Stimulated activated CD4-positive, alpha-beta T cell treated with anti-CD3 and anti-CD28 coated beads, Interleukin-12 subunit alpha, Interleukin-12 subunit beta, amount 100 ng/mL, for 24 hours (primary cell): Measurements from ENCODE around the gene LRSAM1.

Experiments
- DNase-seq, 2 experiments: peaks; one replicate each; pipeline ENCODE4 v3.0.0-alpha.2; 2020; ENCODE audit warnings: low read depth in 2 of 2

LRSAM1 gene

GRCh38 chr9:127450830-127451607 is at the start of gene LRSAM1, which contains the start of gene RPL12:
Gene LRSAM1 (plus strand): TSS chr9:127451510. CDS start chr9:127454528, 3,018 bp downstream.
Gene RPL12 (minus strand): TSS chr9:127451406. CDS start chr9:127451317, 89 bp downstream.
- DNase-seq, result peak; percentile 97 to 98

DNA sequence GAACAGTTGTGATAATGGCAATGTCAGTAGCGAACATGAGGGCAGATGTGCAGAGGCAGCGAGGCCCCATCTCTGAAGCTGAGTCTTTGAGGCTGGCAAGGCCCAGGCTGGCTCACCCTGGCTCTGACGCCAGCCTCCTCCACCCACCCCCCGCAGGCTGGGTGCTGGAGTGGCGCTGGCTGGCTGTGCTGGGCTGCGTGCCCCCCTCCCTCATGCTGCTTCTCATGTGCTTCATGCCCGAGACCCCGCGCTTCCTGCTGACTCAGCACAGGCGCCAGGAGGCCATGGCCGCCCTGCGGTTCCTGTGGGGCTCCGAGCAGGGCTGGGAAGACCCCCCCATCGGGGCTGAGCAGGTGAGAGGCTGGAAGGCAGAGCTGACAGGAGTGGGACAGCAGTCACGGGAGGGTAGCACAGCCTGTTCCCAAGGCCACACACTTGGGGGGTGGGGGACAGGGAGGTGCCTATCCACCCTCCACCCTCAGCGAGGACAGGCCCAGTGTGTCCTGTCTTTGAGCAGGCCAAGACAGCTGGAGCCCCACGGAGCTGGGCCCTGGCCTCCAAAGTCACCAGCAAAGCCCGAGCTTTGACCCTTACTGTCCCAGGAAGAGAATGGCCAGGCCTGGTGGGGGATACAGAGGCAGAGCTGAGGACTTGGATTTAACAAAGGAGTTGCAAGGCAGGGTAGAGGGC is 48.8 kb upstream of the LRSAM1 start:
- no peak for DNase-seq

- no peak for DNase-seq
These were observed 47.7 kb upstream of the LRSAM1 start for GRCh38 chr9:127403507-127404192.

DNA sequence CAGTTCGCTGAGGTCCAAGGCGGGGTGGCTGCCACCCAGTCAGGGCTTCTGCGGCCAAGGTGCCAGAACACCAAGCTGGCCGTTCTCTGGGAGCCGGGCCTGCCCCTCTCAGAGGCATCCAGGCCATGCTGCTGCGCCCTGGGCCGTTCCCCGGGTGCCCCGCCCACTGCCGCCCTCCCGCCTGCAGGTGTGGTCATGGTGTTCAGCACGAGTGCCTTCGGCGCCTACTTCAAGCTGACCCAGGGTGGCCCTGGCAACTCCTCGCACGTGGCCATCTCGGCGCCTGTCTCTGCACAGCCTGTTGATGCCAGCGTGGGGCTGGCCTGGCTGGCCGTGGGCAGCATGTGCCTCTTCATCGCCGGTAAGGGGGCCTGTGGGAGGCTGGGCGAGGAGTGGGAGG is 46.7 kb upstream of the LRSAM1 start:
- DNase-seq, result no peak

DNA sequence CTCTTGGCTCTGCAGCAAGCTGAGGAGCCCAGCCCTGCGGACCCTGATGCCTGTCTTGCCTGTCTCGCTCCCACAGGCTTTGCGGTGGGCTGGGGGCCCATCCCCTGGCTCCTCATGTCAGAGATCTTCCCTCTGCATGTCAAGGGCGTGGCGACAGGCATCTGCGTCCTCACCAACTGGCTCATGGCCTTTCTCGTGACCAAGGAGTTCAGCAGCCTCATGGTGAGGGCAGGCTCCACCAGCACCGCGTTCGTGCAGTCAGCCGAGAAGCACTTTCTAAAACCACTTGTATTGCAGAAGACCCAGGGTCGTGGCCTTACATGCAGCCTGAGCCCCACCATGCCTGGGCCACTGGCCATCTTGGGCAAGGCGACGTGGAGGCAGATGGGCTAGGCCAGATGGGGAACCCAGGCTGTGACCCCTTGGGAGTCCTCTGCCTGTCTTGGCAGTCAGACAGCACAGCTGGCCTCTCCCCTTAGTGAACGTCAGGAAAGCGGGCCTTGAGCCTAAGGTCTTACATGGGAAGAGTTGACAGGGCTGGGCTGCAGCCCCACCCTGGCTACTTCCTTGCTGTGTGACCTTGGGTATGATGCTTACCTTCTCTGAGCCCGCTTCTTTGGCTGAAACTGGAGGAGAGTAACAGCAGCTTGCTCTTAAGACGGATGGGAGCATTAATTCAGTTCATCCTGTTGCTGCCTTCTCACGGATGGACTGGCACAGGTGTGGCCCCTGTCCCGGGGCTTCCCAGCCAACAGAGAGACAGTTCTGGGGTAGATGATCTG is 45.8 kb upstream of the LRSAM1 start:
- no peak for DNase-seq

DNA sequence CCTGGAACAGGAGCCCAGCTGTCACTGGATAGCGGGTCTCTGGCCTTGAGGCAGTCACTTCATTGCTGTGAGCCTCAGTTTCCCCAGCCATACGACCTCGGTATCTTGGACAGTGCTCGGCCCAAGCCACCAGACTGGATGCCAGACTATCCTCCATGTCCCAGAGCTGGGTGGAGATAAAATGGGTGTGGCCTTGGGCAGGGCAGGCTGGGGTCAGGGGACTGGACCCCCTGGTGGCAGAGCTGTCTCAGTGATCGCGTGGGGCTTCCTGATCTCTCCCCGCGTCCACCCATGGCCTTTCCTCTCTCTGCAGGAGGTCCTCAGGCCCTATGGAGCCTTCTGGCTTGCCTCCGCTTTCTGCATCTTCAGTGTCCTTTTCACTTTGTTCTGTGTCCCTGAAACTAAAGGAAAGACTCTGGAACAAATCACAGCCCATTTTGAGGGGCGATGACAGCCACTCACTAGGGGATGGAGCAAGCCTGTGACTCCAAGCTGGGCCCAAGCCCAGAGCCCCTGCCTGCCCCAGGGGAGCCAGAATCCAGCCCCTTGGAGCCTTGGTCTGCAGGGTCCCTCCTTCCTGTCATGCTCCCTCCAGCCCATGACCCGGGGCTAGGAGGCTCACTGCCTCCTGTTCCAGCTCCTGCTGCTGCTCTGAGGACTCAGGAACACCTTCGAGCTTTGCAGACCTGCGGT is 44.4 kb upstream of the LRSAM1 start:
- no peak for DNase-seq

DNA sequence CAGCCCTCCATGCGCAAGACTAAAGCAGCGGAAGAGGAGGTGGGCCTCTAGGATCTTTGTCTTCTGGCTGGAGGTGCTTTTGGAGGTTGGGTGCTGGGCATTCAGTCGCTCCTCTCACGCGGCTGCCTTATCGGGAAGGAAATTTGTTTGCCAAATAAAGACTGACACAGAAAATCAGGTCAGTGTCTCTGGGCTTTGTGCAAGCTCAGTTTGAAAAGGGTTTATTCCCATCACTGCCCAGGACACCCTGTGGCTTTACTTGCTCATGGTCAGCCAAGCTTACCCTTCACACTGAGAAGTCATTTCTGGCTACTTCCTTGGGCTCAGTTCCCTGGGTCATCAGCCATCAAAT is 43.8 kb upstream of the LRSAM1 start:
- DNase-seq, result no peak

DNA sequence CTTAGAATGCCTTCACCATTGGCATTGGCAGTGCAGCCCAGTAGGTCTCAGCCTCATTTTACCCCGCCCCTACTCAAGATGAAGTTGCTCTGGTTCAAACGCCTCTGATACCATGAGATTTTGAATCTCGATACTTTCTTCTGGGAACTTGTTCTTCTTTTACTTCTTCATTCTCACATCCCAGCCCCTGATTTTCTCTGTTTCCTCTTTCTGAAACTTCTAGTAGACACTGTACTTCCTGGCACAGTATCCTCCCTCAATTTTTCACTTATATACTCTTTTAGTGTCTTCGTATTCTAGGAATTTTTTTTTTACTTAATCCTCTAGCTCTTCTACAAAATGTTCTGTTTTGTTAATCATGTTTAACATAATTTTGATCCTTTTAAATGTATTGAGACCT is 40.2 kb upstream of the LRSAM1 start:
- no peak for DNase-seq

DNA sequence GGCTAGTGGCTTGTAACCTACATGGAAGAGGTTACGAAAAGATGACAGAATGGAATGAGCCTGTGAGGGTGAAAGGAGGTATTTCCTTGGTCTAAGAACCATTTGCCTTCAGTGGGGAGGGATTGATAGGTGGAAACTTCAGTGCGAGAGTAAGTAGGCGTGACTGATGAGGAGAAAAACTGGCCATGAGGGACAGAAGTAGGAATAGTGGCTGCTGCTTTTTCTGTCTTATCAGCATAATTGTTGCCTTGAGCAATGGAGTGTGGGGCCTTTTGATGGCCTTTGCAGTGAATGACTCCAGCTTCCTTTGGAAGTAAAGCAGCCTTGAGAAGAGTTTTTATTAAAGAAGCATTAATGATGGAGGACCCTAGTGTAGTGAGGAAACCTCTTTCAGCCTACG is 36.2 kb upstream of the LRSAM1 start:
- DNase-seq, result no peak

- no peak for DNase-seq
These were observed 35.7 kb upstream of the LRSAM1 start for GRCh38 chr9:127415657-127416056.

DNA sequence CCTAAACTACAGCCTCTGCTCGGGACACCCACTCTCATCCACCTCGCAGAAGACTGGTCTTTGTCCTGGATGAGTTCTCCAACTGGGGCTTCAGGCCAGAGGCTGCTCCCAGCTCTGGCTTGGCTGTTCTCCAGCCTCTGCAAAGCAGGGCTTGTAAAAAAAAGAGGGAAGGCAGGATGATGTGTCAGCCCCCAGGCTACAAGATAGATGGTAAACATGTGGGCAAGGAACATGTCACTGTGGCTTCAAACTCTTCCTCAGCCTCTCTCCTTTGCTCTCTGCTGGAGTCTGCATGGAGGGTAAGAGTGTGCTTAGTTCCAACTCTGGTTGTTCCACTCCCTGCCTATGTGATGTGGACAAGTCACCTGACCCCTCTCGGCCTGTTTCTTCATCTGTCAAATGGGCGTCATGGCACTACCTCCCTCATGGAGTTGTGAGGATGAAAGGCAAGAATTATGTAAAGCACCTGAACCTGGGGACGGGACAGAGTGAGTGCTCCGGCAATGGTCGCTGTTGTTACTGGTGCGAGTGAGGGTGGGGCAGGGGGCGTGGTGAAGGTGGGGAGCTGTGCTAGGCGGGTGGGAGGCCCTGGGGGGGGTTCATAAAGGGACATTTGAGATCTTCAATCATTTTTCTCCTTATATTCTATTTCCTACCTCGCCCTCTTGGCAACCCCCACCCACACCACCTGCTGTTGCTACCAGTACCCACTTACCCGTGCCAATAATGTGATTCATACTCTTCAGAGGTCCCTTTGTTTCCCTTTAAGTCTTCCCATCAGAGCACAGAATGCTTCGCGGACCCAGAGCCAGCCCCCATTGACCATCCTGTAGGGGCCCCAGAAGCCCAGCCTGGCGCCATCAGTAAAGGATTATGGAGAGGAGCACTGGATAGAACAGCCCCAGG is 33.9 kb upstream of the LRSAM1 start:
- no peak for DNase-seq

- DNase-seq, result peak in 1 of 2 experiments; percentile 36
These were observed 33.3 kb upstream of the LRSAM1 start for GRCh38 chr9:127418037-127418471.

- no peak for DNase-seq
These were observed 32.0 kb upstream of the LRSAM1 start for GRCh38 chr9:127419348-127419747.

DNA sequence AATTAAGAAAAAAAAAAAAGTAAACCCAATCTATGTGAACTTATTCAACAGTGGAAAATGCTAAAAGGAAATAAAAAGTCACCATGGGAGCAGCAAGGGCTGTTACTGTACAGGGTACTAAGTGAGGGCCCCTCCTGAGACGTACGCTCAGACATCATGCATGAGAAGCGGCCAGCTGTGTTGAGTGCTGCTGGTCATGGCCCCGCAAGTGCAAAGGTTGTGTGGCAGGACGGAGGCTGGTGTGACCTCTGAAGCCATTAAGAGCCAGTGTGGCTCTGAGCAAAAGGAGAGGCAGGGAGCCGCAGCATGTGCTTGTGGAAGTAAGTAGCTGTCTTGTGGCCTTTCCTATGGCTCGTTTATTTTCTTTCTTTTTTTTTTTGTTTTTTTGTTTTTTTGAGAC is 30.3 kb upstream of the LRSAM1 start:
- no peak for DNase-seq

DNA sequence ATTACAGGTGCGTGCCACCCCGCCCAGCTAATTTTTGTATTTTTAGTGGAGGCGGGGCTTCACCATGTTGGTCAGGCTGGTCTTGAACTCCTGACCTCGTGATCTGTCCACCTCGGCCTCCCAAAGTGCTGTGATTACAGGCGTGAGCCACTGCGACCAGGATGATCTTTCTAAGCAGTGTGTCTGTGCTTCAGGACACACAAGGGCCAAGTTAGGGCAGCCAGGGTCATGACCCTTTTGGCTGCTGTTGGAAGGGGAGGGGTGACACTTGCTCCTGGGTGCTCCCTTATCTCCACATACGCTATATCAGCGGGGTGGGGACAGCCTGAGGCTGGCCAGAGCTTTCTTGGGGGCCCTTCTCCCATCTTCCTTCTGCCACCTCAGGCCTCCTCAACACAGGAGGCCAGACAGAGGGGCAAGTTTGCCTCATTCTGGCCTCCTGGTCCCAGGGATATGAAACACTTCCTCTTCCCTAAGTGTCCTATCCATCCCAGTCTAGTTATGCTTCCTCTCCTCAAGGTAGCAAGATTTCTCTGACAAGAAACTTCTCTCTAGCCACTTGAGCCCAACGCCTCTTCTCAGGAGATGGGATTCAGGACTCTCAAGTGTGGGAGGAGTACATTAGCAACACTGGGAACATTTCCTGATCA is 29.1 kb upstream of the LRSAM1 start:
- no peak for DNase-seq

DNA sequence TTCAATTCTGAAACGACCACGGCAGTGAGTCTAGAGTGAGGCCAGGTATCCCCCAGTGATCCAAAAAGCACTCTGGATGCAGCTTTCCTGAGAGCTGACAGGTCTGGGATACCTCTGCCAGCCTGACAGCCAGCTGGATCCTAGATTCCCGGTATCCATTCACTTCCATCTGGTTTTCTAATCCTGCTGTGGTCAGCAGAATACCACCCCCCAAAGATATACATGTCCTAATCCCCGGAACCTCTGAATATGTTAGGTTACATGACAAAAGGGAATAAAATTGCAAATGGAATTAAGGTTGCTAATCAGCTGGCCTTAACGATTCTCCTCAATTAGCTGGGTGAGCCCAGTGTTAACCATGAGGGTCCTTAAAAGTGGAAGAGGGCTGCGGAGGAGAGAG is 28.5 kb upstream of the LRSAM1 start:
- DNase-seq, result no peak

DNA sequence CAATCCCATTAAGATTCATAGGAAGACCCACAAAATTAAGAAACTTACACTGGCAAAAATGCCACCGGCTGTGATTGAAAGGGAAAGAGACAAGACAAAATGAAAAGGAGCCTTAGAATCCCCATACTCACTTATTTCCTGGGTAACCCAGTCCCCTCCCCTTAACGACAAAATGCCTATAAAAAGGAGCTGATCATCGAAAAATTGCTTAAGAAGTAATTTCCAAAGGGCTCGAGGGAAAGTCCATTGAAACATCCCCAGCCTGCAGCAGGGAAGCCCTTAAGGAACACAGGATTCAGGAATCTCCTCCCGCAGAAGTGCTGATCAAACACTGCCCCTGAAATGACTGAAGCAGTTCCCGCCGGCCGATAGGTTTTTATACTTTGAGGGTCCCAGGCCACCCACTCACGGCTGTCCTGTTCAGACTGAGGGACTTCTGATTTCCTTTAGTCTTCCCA is 27.8 kb upstream of the LRSAM1 start:
- no peak for DNase-seq

DNA sequence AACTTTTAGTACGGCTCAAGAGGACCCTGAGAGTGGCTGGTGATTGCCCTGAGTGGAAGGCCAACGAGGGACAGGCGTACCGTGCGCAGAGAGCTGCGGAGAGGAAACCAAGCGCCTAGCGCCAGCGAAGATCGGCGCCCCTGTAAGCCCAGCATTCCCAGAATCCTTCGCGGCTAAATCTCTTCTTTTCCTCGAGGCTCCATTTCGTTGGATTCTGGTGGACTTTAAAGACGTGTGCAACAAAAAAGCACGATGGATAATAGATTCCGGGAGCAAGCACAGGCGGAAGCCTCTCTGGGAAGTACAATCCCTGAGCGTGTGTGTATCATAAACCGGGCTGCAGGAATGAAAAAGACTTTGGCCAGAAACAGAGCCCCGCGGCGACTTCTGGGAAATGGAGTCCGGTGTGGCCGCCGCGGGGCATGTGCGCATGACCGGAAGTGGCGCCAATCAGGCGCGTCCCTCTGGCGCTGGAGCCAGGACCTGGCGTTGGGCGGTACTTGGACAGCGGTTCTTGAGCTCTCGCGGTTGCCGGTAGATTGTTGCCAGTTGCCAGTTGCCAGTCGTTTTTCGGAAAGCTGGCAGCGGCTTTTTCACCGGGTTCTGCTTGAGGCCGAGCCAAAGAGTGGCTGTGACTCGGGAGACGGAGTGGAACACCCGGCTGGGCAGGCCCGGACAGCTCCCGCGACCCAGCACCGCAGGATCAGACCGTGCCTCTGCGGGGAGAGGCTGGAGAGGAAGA is 27.2 kb upstream of the LRSAM1 start, which contains the start of gene ZNF79:
ZNF79 (plus strand) TSS at position 449 of the 742 bp plus-strand sequence. CDS start 406 bp downstream, outside the sequence.
- peak; percentile 84 to 88 for DNase-seq

DNA sequence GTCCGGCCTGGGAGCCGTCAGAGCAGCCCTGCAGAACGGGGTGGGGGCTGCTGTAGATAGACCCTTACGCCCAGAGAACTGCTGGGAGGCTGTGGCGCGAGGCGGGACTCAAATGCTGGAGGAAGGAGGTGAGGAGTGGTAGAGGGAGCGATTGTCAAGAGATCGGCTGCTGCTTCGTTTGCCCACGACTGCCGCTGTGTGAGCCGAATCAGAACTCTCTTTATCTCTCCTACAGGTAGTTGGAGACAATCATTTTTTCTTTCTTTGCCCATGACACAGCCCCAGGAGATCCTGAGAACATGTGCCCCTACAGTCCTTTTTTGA is 26.7 kb upstream of the LRSAM1 start:
- DNase-seq, result no peak
